NCI-H524 treated with DMSO at 0.1 percent for 48 hours (cell line): ENCODE measurements around the gene CDK5RAP1.
"Not testable (repeated sequence)": the region's sequence is repeated elsewhere in the genome, so short reads cannot be mapped to it uniquely, and the experiment has no call there.

Experiments
- DNase-seq: peaks from one replicate; lab custom pipeline; 2025; lab: John Stamatoyannopoulos, UW

Gene CDK5RAP1

GRCh38 chr20:33401184-33401920 is at the start of gene CDK5RAP1:
Gene CDK5RAP1 (minus strand): TSS chr20:33401519. CDS start chr20:33397064, 4,455 bp downstream.
- DNase-seq = peak; percentile 48

GRCh38 chr20:33450867-33451266 is 49.5 kb upstream of the CDK5RAP1 start:
- no peak for DNase-seq

GRCh38 chr20:33445881-33446625 is 44.7 kb upstream of the CDK5RAP1 start:
- DNase-seq = no peak

GRCh38 chr20:33444797-33445560 is 43.7 kb upstream of the CDK5RAP1 start:
- DNase-seq = no peak

- peak; percentile 61 for DNase-seq
These were observed 42.4 kb upstream of the CDK5RAP1 start, which contains the start of gene SNTA1 for GRCh38 chr20:33443512-33444239. Gene SNTA1 (minus strand): TSS chr20:33443763. CDS start chr20:33443620, 143 bp downstream.

- DNase-seq = no peak
These were observed 41.7 kb upstream of the CDK5RAP1 start for GRCh38 chr20:33443006-33443511.

- DNase-seq = no peak
These were observed 41.1 kb upstream of the CDK5RAP1 start for GRCh38 chr20:33442136-33443005.

GRCh38 chr20:33441142-33441955 is 40.0 kb upstream of the CDK5RAP1 start:
- DNase-seq = no peak

- not testable (repeated sequence) for DNase-seq
These were observed 39.2 kb upstream of the CDK5RAP1 start for GRCh38 chr20:33440562-33440961.

GRCh38 chr20:33438481-33438880 is 37.2 kb upstream of the CDK5RAP1 start:
- no peak for DNase-seq

GRCh38 chr20:33437141-33437911 is 36.0 kb upstream of the CDK5RAP1 start:
- no peak for DNase-seq

GRCh38 chr20:33434434-33434833 is 33.1 kb upstream of the CDK5RAP1 start:
- DNase-seq = no peak

GRCh38 chr20:33433465-33434234 is 32.3 kb upstream of the CDK5RAP1 start:
- no peak for DNase-seq

GRCh38 chr20:33431797-33432381 is 30.6 kb upstream of the CDK5RAP1 start:
- no peak for DNase-seq

- DNase-seq = not testable (repeated sequence)
These were observed 22.6 kb upstream of the CDK5RAP1 start for GRCh38 chr20:33423875-33424274.

GRCh38 chr20:33423141-33423834 is 22.0 kb upstream of the CDK5RAP1 start:
- no peak for DNase-seq
